A673 (cell line): Measurements from ENCODE around the gene LEF1.
A peak's percentile ranks its signal among the peaks of the same experiment; 100 is the strongest.

Experiments
- EZH2 ChIP-seq: fragments of 200-600 bp; sonication (generic); IDR thresholded peaks from 2 replicates; pipeline ENCODE4 v1.6.1; 2017; ENCODE audit warnings: borderline replicate concordance, low read depth, mild to moderate bottlenecking, mixed read lengths, antibody characterized with exemption, low read length; ENCODE audit not compliant: poor library complexity, severe bottlenecking
- TF ChIP-seq, protein P1 (sequence below): fragments of 300-800, 200-600 bp; sonication (generic); conservative IDR thresholded peaks from 2 replicates; pipeline ENCODE4 v1.5.1; 2017; ENCODE audit warnings: low read depth, mild to moderate bottlenecking, antibody characterized with exemption, low read length, moderate library complexity, mixed read lengths

DNA sequence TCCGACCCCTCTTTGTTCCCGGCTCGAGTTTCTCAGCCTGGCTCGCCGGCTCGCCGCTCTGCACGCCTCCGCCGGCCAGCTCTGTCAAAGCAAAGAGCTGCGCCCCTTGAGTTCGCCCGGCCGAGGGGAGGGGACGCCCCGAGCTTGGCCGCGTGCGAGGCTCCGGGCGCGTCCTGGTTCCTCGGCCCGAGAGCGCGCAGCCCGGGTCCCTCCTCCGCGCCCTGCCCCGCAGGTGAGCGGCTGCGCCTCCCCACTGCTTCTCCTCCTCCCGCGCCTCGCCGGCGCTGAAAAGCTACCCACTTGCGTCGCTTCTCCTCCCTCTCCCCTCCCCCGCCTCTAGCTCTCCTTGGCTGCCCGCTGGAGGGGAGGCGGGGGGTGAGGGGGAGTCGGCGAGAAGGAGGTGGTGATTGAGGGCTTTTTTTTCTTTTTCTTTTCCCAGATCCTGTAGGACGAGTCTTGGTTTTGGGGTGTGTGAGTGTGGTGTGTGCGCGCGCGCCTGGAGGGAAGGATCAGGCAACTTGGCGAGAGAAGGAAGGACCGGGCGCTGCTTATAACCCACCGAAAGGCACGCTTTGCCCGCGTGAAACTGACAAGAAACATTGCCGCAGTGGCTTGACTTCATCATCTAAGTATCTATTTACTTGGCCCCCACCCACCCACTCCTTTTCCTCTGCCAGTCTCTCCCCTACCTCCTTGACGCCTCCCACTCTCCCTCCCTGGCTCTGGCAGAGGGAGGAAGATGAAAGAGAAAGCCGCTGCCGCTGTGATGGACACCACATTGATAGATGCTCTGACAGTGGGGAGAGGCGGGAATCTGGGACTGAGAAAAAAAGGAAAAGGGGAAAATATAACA lies at the start of gene LEF1:
- TF ChIP-seq, protein P1, sequence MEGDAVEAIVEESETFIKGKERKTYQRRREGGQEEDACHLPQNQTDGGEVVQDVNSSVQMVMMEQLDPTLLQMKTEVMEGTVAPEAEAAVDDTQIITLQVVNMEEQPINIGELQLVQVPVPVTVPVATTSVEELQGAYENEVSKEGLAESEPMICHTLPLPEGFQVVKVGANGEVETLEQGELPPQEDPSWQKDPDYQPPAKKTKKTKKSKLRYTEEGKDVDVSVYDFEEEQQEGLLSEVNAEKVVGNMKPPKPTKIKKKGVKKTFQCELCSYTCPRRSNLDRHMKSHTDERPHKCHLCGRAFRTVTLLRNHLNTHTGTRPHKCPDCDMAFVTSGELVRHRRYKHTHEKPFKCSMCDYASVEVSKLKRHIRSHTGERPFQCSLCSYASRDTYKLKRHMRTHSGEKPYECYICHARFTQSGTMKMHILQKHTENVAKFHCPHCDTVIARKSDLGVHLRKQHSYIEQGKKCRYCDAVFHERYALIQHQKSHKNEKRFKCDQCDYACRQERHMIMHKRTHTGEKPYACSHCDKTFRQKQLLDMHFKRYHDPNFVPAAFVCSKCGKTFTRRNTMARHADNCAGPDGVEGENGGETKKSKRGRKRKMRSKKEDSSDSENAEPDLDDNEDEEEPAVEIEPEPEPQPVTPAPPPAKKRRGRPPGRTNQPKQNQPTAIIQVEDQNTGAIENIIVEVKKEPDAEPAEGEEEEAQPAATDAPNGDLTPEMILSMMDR, result no peak
- TF ChIP-seq EZH2, result peak; percentile 69
